Testis (tissue), 3 donors: ENCODE measurements around the gene KCNF1. TPM values are rescaled to one million over a fixed set of nuclear protein-coding genes. Genes with fewer than 3 reads are reported as not detected.

Experiments used
- DNase-seq: peaks from one replicate; pipeline ENCODE4 v3.0.0-alpha.2; 2019
- H3K27ac ChIP-seq, 2 donors: fragments of 200-600 bp; sonication (generic); one replicate each; pipeline ENCODE4 v1.5.1; 2019
- H3K27me3 ChIP-seq: fragments of 200-600 bp; sonication (generic); one replicate; pipeline ENCODE4 v1.5.1; 2019
- H3K36me3 ChIP-seq: fragments of 200-600 bp; sonication (generic); one replicate; pipeline ENCODE4 v1.5.1; 2017; ENCODE audit warnings: low read depth; ENCODE audit errors: missing control alignments
- H3K4me1 ChIP-seq: fragments of 200-600 bp; sonication (generic); one replicate; pipeline ENCODE4 v1.5.1; 2019
- H3K4me3 ChIP-seq, 2 donors: fragments of 200-600 bp; sonication (generic); one replicate each; pipeline ENCODE4 v1.5.1; 2017 to 2019
- H3K9me3 ChIP-seq: fragments of 200-600 bp; sonication (generic); one replicate; pipeline ENCODE4 v1.5.1; 2017
- CTCF ChIP-seq, 3 experiments: fragments of 450-650 bp in 2 of 3; fragments of 200-600 bp in 1 of 3; sonication (generic) in 1 of 3; IDR thresholded peaks; one replicate each; pipeline ENCODE4 v1.5.1; 2016 to 2019; ENCODE audit warnings: antibody characterized with exemption in 3 of 3, mild to moderate bottlenecking in 2 of 3, moderate library complexity in 1 of 3
- POLR2A ChIP-seq: fragments of 450-650 bp; IDR thresholded peaks from one replicate; pipeline ENCODE4 v1.6.1; 2017; ENCODE audit warnings: antibody characterized with exemption, mild to moderate bottlenecking, moderate library complexity
- WGBS, 2 donors: methylation state at CpG; one replicate each; pipeline ENCODE4 v1.1.5; 2018; 5-methylcytosine and 5-hydroxymethylcytosine counted together
- intact Hi-C: fragments of 100-400 bp; cut with DNase I; formaldehyde crosslinking; loops from one replicate; pipeline ENCODE4 v1.15.1; 2023; ENCODE audit warnings: low total_unique reads
- polyA plus RNA-seq: library from polyadenylated mRNA; stranded (reverse); fragments of 350-450 nt; fragmentation: Illumina TruSeq; extraction: RNeasy Lipid Tissue Mini Kit (QIAGEN cat#74804); gene quantifications from one replicate; pipeline ENCODE4 v1.2.3, GENCODE V29; 2014; ENCODE audit warnings: low read depth, low replicate concordance; ENCODE audit not compliant: insufficient read depth
- total RNA-seq, 2 donors: library from RNA; depleted of rRNA; stranded (reverse); fragments of >200 nt; gene quantifications; one replicate each; pipeline ENCODE4 v1.2.3, GENCODE V29; 2016

The KCNF1 gene
- total and polyA plus RNA-seq, 3 donors from 2014 or later = 0.19 to 0.70 (median 0.63) TPM

- Histone ChIP-seq H3K27ac (no peak overlapping the region), H3K4me3 (no peak overlapping the region), H3K4me1 (no peaks in the 10 kb centered on the region), H3K27me3 (no peaks in the 10 kb centered on the region), H3K9me3 (no peaks in the 10 kb centered on the region), H3K36me3 (no peaks in the 10 kb centered on the region)
- no peak for TF ChIP-seq CTCF (IDR thresholded peaks at IDR 0.05)
- no peak for TF ChIP-seq POLR2A
- intact Hi-C loops = no loop called here
- WGBS, 2 donors = 88 to 89% methylated on average over 10 of the region's 10 CpGs
- DNase-seq = no peak
Observed at GRCh38 chr2:10900216-10901109, 11.3 kb upstream of the KCNF1 start.

- Histone ChIP-seq H3K4me3 (no peak overlapping the region), H3K4me1 (no peaks in the 10 kb centered on the region), H3K36me3 (no peaks in the 10 kb centered on the region), H3K27ac (no peak overlapping the region), H3K27me3 (no peaks in the 10 kb centered on the region), H3K9me3 (no peaks in the 10 kb centered on the region)
- 70 to 72% methylated on average over 12 of the region's 12 CpGs for WGBS, 2 donors
- no peak for TF ChIP-seq CTCF (IDR thresholded peaks at IDR 0.05)
- no peak for TF ChIP-seq POLR2A
- no peak for DNase-seq
- intact Hi-C loops = no loop called here
Observed at GRCh38 chr2:10901160-10901939, 10.4 kb upstream of the KCNF1 start.

GRCh38 chr2:10903861-10904210, 7.9 kb upstream of the KCNF1 start:
- no peaks in the 10 kb centered on the region for H3K9me3 ChIP-seq
- no peak overlapping the region for H3K27ac ChIP-seq
- no peak for TF ChIP-seq POLR2A
- TF ChIP-seq CTCF (IDR thresholded peaks at IDR 0.05) = no peak
- no peak for DNase-seq
- H3K36me3 ChIP-seq = no peaks in the 10 kb centered on the region
- no peaks in the 10 kb centered on the region for H3K4me1 ChIP-seq
- 36 to 61% methylated on average over 2 of the region's 2 CpGs for WGBS, 2 donors
- no peaks in the 10 kb centered on the region for H3K27me3 ChIP-seq
- intact Hi-C loops = no loop called here
- H3K4me3 ChIP-seq = no peak overlapping the region

- WGBS, 2 donors = 94 to 95% methylated on average over 6 of the region's 6 CpGs
- intact Hi-C loops = no loop called here
- no peak overlapping the region for H3K4me3 ChIP-seq
- TF ChIP-seq CTCF (IDR thresholded peaks at IDR 0.05) (no peak), POLR2A (no peak)
- no peak overlapping the region for H3K27ac ChIP-seq
- no peaks in the 10 kb centered on the region for H3K36me3 ChIP-seq
- H3K4me1 ChIP-seq = no peaks in the 10 kb centered on the region
- no peak for DNase-seq
- no peaks in the 10 kb centered on the region for H3K9me3 ChIP-seq
- H3K27me3 ChIP-seq = no peaks in the 10 kb centered on the region
Observed at GRCh38 chr2:10904455-10904854, 7.3 kb upstream of the KCNF1 start.
